RKO (cell line): Measurements from ENCODE around the gene TREX2.
"Not testable (repeated sequence)": the region's sequence is repeated elsewhere in the genome, so short reads cannot be mapped to it uniquely, and the experiment has no call there.

Experiments
- DNase-seq: peaks from one replicate; pipeline ENCODE4 v3.0.0-alpha.2; 2016; ENCODE audit warnings: low spot score

TREX2 gene

DNA sequence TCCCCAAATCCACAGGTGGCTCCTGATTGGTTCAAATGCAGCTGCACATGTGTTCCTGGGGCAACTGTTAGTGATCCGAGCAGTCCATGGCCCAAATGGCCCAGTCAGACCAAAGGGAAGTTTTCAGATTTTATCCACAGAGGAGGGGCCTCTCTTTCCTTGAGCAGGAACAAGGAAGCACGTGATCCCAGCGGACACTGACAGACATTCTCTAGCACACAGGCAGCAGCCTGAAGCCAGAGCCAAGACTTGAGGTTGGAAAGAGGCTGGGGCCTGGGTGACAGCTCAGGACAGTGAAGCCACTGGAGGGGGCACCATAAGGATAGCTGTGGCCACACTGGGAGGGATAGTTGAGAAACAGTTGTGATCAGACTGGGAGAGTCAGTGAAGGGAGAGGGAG, 38.1 kb downstream of the TREX2 start:
- no peak for DNase-seq

DNA sequence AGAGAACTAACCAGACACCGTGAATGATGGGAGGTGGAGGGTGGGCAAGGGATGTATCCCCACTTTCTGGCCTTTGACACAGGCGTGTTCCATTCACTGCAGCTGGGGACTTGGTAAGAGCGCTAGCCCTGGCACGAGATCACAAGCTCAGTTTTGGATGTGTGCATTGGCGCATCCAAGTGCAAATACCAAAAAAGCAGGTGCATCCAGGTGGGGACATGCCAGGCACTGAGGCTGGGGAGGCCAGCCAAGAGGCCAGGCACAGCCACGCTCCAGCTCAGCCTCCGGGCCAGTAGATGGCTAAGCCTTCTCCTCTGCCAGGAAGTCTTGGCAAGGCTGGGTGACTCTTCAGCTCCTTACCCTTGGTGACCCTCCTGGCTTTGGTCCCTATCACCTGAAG, 39.0 kb downstream of the TREX2 start:
- no peak for DNase-seq

DNA sequence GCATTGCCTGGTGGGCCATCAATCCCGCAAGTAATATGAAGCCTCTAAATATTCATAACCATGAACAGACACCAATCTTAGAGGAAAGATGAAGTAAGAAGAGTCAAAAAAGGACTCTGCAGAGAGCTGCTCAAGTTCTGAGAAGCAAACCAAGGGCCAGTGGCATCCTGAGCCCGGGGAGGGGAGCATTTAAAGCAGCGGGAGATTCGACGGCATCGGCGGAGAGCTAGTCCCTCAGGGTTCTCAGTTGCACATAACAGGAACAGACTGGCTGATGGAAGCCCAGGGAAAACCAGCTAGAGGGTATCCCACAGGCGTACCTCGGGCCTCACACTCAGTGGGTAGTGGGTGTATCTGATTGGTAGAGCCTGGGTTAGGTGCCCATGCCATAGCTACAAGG, 39.8 kb downstream of the TREX2 start:
- no peak for DNase-seq

DNA sequence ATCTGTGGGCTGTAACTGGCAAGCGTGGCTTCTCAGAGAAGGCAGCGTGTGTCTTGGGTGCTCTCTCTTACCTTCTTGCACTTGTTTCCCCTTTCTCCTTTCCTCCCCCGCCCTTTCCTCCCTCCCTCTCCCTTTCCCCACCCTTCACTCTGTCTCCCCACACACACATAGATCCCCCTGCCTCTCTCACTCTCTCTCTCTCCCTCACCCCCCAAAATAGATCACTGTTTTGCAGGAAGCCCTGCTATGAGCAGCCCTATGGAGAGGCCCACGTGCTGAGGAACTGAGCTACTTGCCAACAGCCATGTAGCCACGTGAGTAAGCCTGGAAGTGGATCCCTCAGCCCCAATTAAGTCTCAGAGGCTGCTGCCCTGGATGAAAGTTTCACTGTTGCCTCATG, 40.4 kb downstream of the TREX2 start:
- no peak for DNase-seq

DNA sequence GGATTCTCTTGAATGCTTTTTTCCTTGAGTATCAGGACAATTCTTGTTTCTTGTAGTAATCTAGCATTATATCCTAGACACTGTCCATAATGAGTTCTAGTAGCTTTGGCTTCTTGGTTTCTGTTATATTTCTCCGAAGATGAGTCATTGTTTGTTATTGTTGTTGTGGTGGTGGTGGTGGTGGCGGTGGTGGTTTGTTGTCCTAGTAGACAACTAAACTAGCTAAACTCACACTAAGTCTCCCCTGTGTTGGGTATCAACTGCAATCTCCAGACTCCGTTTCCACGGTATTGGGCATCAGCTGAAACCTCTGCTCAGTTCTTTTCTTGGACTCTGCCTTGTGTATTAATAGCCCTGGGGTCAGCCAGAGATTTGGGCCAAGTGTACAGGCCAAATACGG, 41.5 kb downstream of the TREX2 start:
- not testable (repeated sequence) for DNase-seq

DNA sequence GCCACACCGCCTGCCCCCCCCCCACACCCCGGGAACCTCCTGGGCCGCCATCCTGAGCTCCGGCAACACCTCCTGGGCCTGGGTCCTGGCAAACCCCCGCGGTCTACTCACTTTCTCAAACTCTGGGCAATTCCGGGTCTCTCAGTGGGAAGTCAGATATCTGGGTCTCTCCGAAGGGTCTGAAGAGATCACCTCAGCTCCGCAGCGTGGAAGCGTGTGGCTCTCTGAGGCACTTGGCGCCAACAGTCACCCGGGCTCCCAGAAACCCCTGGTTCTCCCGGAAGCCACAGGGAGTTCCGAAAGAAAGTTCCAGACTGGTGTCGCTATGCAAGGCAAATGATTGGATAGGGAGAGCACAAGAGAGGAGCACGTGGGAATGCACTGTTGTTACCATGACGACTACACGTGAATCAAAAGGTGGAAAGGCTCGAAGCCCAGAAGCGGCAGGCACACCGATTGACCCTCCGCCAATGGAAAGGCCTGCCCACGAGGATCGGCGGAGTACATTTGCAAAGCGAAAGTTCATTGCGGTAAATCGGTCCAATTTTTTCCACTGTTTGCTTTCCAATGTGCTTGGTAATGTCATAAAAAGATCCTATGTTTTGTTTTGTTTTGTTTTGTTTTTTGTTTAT, 44.6 kb downstream of the TREX2 start, which contains the start of gene PNMA6E:
TSS of gene PNMA6E (minus strand) at position 218 of the 632 bp plus-strand sequence. CDS start 2,501 bp downstream, outside the sequence.
- no peak for DNase-seq

DNA sequence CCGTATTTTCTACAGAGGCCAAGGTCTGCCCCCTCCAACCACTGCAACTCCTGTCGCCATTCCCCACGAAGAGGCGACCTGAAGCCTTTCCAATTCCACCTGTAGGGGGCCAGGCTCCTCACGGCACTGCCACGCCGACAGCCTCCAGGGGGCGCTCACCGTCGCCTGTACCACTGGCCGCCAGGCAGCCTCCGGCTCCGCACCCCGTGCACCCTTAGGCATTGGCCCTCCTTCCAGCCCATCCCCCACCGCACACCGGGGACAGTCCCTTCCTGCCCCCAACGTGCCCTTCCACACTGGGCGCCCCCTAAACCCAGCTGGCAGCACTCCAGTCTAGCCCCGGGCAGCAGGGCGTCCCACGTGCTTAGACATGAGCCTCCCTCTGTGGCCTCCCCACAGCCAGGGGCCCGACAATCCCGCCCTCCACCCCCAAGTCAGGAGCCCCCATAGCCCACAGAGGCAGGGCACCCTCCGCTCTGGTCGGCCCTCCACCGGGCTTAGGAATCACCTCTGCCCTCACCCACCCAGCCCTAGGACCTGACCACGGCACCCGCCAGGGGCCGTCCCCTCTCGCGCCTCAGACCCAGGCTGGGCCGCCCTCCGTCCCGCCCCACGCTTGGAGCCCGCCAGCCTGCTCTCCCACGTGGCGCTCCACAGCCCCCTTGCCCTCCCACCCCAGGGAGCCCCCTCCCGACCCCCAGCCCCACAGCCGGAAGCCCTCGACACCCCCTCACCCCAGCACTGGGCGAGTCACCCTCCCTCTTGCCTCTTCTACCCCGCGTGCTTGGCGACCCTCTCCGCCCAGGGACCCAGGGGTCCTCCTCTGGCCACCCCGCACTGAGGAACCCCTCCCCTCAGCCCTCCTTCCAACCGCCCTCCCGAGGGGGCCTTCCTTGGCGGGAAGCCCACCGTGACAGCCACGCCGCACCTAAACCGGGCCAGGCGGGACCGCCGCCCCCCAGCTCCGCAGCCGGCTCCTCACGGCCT, 45.4 kb downstream of the TREX2 start:
- no peak for DNase-seq

DNA sequence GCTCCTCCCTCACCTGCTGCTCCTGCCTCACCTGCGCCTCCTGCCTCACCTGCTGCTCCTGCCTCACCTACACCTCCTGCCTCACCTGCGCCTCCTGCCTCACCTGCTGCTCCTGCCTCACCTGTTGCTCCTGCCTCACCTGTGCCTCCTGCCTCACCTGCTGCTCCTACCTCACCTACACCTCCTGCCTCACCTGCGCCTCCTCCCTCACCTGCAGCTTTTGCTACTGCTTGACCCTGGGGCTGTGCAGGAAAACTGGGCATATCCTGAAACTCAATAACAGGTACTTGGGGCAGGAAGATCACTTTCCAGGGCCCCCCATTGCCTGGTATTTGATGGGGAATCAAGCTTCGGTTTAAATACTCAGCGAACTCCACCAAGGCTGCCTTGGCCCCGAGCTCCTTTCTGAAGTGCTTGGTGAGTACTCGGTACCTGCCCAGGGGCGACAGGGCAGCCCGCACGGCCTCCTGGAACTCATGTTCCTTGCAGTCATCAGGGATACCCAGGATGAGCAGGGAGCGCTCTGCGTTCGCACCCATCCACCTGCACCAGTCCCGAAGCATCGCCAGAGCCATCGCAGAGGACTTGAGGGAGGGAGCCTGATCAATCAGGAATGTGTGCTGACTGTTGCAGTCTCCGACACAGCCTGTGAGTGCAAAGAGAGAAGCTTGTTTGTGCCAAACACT, 47.4 kb downstream of the TREX2 start:
- no peak for DNase-seq

DNA sequence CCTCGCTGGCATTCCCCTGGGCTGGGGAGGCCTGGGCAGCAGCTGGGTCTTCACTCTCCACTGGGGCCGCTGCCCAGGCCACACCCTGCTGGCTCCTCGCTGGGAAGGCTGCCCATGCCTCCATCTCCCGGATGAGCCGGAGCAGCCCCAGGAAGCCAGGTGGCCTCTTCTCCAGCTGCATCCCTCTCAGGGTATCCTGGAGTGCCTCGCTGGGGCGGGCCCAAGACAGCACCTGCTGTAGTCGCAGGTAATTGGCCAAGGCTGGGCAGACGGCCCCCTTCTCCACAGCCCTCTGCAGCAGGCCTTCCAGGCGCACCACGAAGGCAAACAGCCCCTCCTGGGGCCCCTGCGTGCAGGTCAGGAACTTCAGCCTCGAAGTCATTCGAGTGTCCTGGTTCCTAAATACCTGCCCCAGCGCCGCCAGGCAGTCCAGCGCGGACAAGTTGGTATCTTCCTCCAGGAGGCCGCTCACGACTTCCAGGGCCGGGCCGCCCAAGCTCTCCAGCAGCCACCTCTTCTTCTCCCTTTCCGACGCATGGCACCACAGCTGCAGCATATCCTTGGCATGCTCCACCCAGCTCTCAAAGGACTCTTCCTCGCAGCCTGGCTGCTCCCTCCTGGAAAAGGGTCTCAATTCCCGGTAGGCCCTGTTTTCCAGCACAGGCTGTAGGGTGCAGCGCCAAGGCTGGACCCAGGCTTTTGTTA, 48.4 kb downstream of the TREX2 start:
- DNase-seq: no peak

DNA sequence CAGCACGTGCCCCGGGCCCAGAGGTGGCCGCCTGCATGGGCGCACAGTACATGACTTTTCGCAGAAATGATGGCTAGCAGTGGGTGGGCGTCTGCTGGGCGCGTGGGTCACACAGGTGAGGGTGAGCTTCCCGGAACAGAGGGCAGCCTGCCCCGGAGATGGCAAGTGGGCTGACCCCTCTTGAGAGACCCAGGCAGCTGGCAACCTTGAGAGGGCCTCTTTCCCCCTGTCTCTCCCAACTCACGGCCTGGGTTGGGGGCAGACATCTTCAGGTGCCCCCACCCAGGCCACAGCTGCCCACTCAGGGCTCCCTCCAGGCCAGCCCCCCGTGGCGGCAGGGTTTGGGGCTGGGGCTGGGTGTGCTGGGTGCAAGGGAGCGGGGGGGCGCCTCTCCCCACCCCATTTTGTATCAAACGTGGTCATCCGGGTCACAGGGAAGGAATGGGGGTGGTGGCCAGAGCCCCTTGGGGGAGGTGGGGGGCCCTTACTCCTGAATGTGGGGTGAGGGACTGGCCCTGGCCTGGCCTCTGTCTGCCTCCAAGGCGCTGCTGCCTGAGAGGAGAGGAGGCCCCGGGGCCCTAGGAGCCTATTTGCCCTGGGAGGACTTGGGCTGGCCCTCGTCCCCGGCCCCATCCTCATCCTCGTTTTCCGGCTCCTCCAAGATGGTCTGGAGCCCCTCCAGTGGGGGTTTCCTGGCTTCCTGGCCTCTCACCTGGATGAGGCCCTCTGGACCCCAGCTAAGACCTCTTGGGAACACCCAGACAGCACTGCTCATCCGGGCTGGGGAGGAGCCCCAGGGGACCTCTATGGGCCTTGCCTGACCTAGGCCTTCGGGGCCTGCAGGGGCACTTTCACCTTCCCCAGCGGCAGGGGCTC, 49.3 kb downstream of the TREX2 start:
- no peak for DNase-seq

DNA sequence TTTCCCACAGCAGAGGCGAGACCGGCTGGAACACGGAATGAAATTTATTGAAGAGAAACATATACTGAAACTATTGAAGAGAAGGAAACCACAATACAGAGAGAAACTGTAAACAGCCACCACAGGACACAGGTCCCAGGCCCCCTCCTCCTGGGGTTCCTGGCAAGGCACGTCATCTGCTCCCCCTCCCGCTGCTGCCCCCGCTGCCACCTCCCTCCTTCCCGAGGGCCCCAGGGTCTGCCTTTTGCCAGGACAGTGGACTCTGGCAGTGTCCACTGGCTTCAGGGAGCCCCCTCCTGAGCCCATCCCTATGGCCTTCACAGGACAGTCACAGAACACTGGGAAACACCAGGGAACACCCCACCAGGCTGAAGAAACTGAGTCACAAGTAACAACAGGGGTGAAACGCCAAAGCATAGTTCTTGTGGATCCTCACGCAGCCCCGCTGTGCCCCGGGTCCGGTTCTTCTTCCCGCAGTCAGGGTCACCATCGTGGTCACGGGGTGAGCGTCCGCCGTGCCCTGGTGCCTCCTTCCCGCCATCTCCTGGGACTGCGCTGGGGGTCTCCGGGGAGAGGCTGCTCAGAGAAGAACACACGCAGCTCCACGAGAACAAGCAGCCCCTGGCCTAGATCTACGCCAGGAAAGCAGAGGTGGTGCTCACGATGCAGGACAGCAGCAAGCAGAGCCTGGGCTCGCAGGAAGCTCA, 50.1 kb downstream of the TREX2 start:
- DNase-seq: no peak

DNA sequence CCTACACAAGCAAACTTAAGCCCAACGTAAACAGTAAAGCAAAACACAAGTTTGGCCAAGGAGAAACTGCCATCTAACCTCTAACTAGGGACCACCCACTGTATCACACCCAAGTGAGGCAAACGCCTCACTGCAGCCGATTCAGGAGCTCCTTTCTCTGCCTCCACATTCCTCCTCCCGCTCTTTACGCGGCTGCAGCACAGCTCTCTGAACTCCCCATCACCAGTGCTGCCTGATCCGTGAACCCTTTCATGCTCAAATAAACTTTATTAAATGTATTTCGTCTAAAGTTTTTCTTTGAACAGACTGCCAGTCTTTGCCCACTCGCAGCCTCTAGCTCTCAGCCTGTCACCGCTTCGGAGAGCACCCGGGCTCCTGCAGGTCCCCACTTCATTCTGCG, 51.2 kb downstream of the TREX2 start:
- no peak for DNase-seq
